ENCODE results near the gene TRPT1.

TRPT1 gene

DNA sequence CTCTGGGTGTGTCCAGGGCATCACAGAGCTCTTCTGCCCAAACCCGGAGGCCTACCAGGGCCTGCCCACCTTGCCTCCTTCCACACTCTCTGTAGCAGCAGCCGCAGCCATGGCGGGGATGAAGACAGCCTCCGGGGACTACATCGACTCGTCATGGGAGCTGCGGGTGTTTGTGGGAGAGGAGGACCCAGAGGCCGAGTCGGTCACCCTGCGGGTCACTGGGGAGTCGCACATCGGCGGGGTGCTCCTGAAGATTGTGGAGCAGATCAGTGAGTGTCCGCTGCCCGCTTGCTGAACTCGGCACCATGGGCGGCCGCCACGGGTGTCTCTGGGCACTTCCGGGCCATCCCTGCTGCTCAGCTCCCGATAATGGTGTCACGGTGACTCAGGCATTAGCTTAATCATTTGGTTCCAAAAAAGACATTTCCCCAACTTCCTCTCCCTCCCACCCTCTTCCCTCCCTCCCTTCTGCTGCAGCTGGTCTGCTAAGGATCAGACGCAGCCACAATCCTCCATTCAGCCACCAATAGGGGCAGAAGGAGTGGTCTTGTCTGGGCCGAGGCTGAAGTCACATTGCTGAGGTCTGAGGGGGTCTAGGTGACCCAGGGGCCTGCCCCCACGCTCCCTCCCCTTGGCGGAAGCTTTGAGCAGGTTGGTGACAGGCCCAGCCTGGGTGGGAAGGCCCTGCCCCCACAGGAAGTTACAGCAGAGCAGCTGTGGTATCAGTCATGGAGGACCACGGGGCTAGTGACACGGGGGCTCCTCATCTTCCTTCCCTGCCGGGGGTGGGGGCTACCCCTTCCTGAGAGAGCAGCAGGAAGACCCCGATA is 18.5 kb downstream of the TRPT1 start:
- peak; percentile 78 for DNase-seq (ENCODE audit: low spot score)

DNA sequence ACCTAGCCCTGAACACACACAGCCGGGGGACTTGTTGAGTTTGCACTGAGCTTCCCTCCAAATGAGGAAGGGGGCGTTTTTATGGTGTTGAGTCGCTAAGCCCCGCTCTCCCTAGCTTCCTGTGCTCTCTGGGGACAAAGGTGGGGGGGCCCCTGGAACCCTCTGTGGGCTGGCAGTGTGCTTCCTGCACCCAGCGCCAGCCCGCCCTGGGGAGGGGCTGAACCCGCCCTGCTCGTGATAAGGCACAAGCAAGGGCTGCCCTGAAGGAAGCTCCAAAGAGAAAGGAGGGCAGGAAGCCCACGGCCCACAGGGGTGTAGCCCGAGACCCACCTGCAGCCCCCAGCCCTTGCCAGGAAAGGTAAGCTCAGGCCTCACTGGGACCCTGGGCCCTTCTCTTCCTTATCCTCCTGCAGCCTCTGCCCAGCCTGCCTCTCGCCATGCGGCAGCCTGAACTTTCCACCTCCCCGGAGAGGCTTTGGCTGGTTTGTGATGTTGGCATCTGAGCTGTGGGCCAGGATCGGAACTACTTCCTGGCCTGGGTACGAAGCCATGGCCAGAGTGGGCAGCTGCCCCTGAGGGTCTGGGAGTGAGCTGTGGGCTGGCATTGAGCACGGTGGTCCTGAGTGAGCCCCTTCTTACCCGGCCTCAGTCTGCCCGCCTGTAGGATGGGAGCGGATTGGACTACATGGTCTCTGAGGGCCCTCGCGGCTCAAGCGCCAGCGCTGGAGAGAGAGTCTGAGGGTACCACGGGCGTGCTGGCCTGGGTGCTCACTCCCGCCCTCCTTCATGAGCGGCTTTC is 19.3 kb downstream of the TRPT1 start, which contains the start of gene FERMT3:
FERMT3 (plus strand) TSS at position 265 of the 799 bp plus-strand sequence. CDS start 644 bp downstream, outside the sequence.
- peak; percentile 85 for DNase-seq (ENCODE audit: low spot score)

- DNase-seq (ENCODE audit: low spot score): peak; percentile 87
Observed at GRCh38 chr11:64204464-64204989, 21.5 kb downstream of the TRPT1 start.

- no peak for DNase-seq (ENCODE audit: low spot score)
Observed at GRCh38 chr11:64204080-64204440, 21.9 kb downstream of the TRPT1 start.

GRCh38 chr11:64203421-64204079 is 22.4 kb downstream of the TRPT1 start:
- no peak for DNase-seq (ENCODE audit: low spot score)

- DNase-seq (ENCODE audit: low spot score): no peak
Observed at GRCh38 chr11:64202992-64203391, 23.0 kb downstream of the TRPT1 start.

GRCh38 chr11:64201543-64201942 is 24.4 kb downstream of the TRPT1 start:
- DNase-seq (ENCODE audit: low spot score): no peak

GRCh38 chr11:64198511-64198910 is 27.5 kb downstream of the TRPT1 start:
- DNase-seq (ENCODE audit: low spot score): no peak

DNA sequence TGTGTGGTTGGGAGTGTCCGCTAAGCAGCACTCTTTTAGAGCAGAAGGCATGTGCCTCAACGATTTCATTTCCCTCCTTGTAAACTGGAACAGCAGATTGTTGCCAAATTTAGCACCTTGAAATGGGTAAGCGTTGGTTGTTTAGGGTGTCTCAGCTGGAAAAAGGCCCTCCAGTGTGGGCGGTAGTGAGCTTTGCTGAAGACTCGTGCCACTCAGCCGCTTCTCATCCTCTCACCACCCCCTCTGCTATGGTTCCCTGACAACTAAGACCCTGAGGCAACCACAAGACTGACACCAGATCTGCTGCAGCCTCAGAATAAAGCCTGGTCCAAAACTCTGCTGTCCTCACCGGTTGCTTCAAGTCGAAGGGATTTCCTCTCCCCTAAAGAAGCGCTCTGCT is 29.4 kb downstream of the TRPT1 start:
- DNase-seq (ENCODE audit: low spot score): no peak

GRCh38 chr11:64192434-64192833 is 33.6 kb downstream of the TRPT1 start:
- DNase-seq (ENCODE audit: low spot score): no peak

- peak; percentile 31 for DNase-seq (ENCODE audit: low spot score)
Observed at GRCh38 chr11:64186492-64187165, 39.4 kb downstream of the TRPT1 start.

DNA sequence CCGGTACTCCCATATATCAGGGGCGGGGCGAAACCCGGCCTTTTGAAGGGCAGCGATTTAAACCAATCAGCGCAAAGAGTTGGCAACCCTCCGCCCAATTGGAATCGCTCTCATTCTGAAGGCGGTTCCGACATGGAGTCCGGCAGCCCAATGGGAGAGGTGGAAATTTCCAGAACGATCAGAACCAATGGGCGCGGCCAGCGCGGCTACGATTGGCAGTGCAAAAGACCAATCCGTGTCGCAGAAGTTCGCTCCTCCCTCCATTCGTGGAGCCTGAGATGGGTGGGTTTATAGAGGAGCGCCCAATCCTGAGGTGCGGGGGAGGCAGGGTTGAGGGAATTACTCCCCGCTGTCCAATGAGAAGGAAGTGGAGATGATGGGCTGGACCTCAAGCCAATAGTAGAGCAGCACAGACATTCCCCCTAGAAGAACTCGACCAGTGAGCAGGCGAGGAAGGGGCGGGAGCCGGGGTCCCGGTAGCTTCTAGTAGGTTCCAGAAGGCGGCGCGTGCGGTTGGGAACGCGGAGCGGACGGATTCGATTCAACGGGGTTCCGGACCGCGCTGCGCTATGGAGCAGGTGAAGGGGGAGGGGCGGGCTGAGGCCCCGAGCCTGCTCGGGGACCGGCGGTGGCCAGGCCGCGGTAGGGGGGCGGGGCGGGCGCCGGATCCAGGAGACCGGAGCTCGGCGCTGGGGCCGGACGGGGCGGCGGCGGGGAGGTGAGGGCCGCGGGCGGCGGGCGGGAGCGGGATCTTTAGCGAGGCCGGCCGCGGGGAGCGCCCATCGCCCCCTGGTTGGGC is 40.1 kb downstream of the TRPT1 start, which contains the start of gene STIP1:
STIP1 (plus strand) TSS at position 479 of the 799 bp plus-strand sequence; CDS start at position 570, 91 bp downstream.
- peak; percentile 99 for DNase-seq (ENCODE audit: low spot score)

DNA sequence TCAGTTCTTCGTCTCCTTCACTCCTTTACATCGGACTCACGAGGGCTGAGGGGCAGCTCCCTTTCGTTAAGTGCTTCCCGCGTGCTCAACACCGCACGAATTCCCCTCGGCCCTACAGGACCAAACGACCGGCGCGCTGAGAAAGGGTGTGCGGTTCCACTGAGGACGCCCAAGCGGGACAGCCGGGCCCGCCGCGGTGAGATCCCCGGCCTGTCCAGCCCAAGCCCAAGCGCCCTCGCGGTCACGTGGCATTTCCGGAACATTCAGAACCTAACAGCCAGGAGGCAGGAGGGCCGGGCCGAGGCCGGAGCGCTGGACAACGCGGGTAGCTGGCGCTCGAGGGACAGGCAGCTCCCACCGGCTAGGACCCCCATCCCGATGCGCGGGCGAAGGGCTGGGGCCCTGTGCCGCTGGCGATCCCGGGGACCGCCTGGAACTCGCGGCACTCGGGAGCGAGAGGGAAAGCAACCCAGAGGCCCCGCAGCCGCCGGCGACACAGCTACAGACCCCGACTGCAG is 40.8 kb downstream of the TRPT1 start:
- peak; percentile 19 for DNase-seq (ENCODE audit: low spot score)

DNA sequence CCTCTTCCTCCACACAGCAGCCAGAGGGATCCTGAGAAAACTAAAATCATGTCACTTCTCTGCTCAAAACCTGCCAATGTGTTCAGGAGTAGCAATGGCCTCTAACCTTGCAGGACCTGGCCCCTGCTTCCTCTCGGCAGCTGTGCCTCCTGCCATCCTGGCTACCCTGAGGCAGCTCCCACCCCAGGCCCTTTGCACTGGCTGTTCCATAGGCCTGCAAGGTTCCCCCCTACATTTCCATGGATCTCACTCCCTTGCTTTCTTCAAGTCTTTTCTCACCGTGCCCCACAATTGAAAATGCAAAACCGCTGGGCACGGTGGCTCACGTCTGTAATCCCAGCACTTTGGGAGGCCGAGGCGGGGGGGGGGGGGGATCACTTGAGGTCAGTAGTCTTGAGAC is 42.1 kb downstream of the TRPT1 start:
- no peak for DNase-seq (ENCODE audit: low spot score)

DNA sequence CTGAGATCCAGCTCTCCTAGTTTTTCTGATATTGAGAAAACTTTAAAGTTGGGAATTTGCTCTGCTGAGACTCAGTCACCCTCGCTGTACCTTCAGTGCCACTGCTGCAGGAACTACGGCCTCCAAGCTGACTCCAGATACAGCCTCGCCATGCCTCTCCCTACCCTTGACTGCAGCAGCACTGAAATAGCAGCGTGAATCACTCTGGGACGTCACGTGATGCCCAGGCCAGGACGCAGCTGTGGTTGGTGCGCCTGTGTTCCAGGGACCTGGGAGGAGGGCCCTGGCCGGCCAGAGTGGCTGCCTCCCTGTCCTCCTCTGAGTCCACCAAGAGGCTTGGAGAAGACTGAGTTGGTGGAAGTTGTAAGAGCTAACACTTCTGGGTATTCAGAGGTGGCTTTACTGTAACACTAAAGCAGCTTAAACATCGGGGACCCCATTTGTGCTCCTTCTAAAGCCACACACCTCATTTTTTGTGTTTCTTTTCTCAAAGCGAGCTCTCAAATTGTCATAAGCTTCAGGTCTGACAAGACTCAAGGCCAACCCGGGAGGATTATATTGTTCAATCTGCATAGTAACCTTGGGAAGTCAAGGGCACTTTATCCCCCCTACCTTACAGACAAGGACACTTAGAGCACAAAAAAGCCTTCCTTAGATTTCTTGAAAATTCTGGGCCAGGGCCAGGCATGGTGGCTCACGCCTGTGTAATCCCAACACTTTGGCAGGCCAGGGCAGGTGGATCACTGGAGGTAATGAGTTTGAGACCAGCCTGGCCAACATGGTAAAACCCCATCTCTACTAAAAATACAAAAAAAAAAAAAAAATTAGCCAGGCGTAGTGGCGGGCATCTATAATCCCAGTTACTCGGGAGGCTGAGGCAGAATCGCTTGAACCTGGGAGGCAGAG is 44.2 kb downstream of the TRPT1 start:
- DNase-seq (ENCODE audit: low spot score): no peak

GRCh38 chr11:64180891-64181290 is 45.1 kb downstream of the TRPT1 start:
- no peak for DNase-seq (ENCODE audit: low spot score)

DNA sequence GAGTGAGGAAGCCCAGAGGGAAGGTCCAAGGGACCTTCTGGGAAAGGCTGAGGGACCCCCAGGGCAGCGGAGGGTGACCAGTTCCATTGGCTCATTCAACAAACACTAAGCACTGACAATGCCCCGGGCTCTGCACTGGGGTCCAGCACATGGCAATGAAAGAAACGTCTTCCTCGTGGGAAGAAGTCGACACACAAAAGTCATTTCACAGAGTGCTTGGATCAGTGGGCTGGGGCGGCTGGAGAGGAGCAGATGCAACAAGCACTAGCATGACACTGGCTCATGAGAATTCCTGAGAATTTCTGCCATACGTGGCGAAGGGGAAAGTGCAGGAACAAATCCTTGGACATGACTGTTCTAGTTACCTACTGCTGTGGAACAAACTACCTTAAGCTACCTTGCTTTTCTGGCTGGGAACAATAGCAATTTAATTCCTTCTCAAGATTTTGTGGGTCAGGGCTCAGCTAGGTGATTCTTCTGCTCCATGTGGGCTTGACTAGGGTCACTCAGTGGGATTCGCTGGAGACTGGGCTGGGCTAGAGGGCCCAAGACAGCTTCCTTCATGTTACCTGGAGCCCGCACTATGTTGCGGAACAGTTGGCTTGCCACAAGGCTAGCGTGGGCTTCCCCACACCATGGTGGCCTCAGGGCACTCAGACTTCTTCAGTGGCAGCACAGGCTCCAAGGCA is 46.9 kb downstream of the TRPT1 start:
- no peak for DNase-seq (ENCODE audit: low spot score)

- DNase-seq (ENCODE audit: low spot score): no peak
Observed at GRCh38 chr11:64178203-64178602, 47.8 kb downstream of the TRPT1 start.

- no peak for DNase-seq (ENCODE audit: low spot score)
Observed at GRCh38 chr11:64176751-64177150, 49.2 kb downstream of the TRPT1 start.

Measured in CD4-positive, alpha-beta T cell treated with Interleukin-6 at 100 ng/mL for 8 hours (primary cell).